Motor neuron (in vitro differentiated cells): ENCODE measurements around the gene SLC17A3. TPM values are rescaled to one million over a fixed set of nuclear protein-coding genes. Genes with fewer than 3 reads are reported as not detected.

Experiments used
- ATAC-seq, 8 experiments: fragments of 200-7000 bp; cut with Tn5 transposase; replicated peaks in 6 of 8; 2 replicates each; pipeline ENCODE4 v1.8.0; 2021; ENCODE audit warnings: mild to moderate bottlenecking in 8 of 8, moderate library complexity in 8 of 8
- H3K27ac ChIP-seq, 2 donors: fragments of 250-450 bp; sonication (Bioruptor Pico); 2 replicates each; pipeline ENCODE4 v1.9.0; 2021; ENCODE audit warnings: antibody characterized with exemption in 2 of 2, mild to moderate bottlenecking in 2 of 2, moderate library complexity in 1 of 2
- H3K4me1 ChIP-seq, 2 donors: fragments of 250-450 bp; sonication (Bioruptor Pico); replicated peaks in 1 of 2; 2 replicates each; pipeline ENCODE4 v1.6.1; 2021; ENCODE audit warnings: antibody characterized with exemption in 2 of 2, mild to moderate bottlenecking in 2 of 2, moderate library complexity in 1 of 2
- H3K4me3 ChIP-seq, 5 donors: fragments of 250-450 bp; sonication (Bioruptor Pico); 2 replicates each; pipeline ENCODE4 v1.9.0; 2021; ENCODE audit warnings: antibody characterized with exemption in 5 of 5, mild to moderate bottlenecking in 5 of 5, moderate library complexity in 4 of 5
- WGBS, 10 experiments: fragments of 450-650 bp; shearing (Covaris generic); methylation state at CpG; one replicate each; pipeline ENCODE4 v1.0.0; 2022; 5-methylcytosine and 5-hydroxymethylcytosine counted together
- in situ Hi-C, 9 experiments: fragments of 400-800 bp; cut with MboI; loops; one replicate each; pipeline ENCODE4 v1.15.0; 2021; ENCODE audit warnings: low sequenced_read_pairs in 9 of 9, low pct_unique_long_range_greater_than_20kb in 2 of 9; ENCODE audit not compliant: unreplicated experiment in 9 of 9
- total RNA-seq, 8 experiments: library from RNA; unstranded; fragments of 300-600 nt; gene quantifications; 2 replicates each; pipeline versions ENCODE4 v1.2.3 to v1.2.4, GENCODE V29; 2022

Gene SLC17A3, protein sequence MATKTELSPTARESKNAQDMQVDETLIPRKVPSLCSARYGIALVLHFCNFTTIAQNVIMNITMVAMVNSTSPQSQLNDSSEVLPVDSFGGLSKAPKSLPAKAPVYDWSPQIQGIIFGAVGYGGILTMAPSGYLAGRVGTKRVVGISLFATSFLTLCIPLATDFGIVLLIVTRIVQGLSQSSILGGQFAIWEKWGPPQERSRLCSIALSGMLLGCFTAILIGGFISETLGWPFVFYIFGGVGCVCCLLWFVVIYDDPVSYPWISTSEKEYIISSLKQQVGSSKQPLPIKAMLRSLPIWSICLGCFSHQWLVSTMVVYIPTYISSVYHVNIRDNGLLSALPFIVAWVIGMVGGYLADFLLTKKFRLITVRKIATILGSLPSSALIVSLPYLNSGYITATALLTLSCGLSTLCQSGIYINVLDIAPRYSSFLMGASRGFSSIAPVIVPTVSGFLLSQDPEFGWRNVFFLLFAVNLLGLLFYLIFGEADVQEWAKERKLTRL
- total RNA-seq = under 1 TPM in 2 of 8 experiments, not detected in 6; 0.40 to 1.00 TPM

DNA sequence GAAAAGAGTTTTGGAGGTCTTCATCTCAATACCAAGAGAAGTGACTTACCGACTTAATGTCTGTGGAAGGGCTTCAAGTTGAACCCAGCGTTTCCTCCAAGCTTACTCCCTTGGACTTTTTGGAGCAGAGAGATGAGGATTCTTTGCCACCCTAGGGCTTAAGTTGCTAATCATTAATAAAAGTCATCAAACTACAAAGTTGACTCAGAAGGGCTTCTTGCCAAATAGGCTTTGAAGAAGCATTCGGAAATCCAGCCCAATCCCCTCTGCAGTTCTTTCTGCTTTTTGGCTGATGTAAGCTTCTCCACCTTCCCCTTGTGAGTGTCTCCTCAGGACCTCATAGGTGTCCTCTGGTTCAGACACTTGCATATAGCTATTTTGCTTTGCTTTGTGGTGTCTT is at the start of gene SLC17A3:
Gene SLC17A3 (minus strand): TSS at position 126 of the 400 bp plus-strand sequence. CDS start 5,856 bp downstream, outside the sequence.
- Histone ChIP-seq H3K27ac (no peak within 1 kb of the TSS), H3K4me1 (no peaks in the 10 kb centered on the region), H3K4me3 (no peak within 1 kb of the TSS)
- ATAC-seq = no peak
- in situ Hi-C loops = no loop called here
- 26 to 100% (median 87%) methylated on average over 1 to 3 of the region's 3 CpGs; no CpG with 5 or more reads in 2 of the 10 experiments for WGBS, 10 experiments

DNA sequence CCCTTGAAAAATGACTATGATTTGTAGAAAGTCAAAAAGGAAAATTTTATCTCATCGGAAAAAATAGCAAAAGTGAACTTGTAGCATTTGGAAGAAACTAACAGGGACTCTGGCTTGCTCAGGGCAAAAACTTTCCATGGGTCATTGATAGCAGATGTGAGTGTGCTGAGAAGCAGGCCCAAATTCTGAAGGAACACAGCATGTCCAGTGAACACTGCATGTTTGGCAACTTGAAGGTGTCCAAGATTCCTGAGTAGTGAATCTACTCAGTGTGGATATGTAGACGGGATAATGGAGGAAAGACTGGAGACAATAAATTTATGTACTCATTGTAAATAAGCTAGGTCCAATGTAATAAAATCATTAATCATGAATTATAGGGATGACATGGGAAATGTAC is 48.3 kb upstream of the SLC17A3 start:
- WGBS, 10 experiments = 0 to 100% (median 90%) methylated on average over 1 to 2 of the region's 2 CpGs; no CpG with 5 or more reads in 1 of the 10 experiments

DNA sequence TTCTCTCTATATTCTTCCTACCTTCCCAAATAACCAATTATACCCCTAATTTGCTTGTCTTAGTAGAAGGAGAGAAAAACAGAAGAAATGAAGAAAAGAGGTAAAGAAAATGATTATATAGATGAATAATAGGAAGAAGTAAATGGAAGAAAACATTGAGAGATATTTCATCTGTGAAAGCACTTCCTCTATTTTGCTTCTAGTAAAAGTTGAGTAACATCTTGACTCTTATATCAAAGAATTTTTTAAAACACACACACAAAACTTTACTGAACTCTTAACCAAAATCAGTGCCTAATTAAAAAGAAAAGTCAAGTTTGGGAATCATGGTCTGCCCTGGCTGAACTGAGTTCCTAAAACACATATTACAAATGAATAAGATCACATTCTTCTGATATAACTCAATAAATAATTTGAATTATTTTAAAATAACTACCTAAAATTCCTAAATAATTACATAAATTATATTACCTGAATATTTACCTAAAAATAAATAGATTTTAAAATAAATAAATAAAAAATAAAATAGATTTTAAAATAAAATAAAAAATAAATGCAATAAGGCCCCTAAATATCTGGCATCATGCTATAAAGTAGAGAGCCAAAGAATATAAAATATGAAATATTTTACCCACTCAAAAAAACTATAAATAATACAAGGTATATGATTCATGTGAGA is 47.6 kb upstream of the SLC17A3 start:
- Histone ChIP-seq H3K4me1 (no peaks in the 10 kb centered on the region), H3K27ac (no peak overlapping the region), H3K4me3 (no peak overlapping the region)
- in situ Hi-C loops = loop anchor here in 1 of 9 experiments (25.0 kb wide), 1 partner anchor 309 kb away; no protein-coding TSS in a partner anchor
- no peak for ATAC-seq

More for the DNA sequence above, 48.3 kb upstream of the SLC17A3 start:
- ATAC-seq = peak in 1 of 8 experiments; percentile 23
- Histone ChIP-seq H3K4me3 (no peak overlapping the region), H3K27ac (no peak overlapping the region), H3K4me1 (no peaks in the 10 kb centered on the region)
- in situ Hi-C loops = loop anchor here in 1 of 9 experiments (25.0 kb wide), 1 partner anchor 310 kb away; no protein-coding TSS in a partner anchor

DNA sequence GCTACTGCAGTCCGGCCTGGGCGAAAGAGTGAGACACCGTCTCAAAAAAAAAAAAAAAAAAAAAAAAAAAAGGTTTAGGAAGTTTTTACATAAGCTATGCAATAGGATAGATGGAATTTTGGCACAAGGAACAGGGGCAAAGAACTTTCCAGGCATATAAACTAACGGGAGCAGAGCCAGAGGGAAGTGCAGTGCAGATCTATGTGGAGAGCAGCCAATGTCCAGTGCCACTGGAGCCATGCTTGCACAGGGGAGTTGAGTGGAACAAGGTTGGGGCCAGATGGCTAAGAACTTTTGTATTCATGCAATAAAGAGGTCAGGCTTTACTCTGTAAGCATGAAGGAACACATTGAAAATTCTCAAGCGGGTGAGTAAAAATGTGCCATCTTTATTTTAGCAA is 45.6 kb upstream of the SLC17A3 start:
- Histone ChIP-seq H3K4me3 (no peak overlapping the region), H3K4me1 (no peaks in the 10 kb centered on the region), H3K27ac (no peak overlapping the region)
- WGBS, 10 experiments = 29 to 100% (median 83%) methylated on average over 1 to 5 of the region's 5 CpGs
- in situ Hi-C loops = loop anchor here in 1 of 9 experiments (25.0 kb wide), 1 partner anchor 307 kb away; no protein-coding TSS in a partner anchor
- ATAC-seq = no peak

DNA sequence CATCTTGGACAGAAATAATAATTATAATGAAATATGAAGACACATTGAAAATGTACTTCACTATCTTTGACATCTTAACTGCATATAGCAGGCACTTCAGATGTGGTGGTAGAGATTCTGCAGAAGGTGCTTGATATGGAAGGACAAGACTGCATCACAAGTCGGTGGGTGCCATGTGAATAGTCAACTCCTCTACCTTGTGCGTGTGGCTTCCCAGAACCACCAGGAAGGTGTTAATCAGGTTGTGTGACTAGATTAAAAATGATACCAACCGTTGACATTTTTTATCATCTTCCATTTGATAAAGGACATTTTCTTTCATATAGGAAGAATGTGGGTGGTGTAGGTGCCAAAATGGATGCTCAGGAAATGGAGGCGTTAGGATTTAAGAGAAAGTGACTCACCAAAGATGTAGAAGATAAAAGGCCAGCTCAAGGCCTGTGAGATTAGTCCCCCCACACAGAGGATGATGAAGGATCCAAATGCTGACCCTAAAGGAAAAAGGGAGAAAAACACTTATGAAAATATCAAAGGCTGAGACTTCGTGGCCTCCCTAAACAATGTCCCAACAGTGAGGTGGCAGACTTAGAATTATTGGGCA is 44.1 kb upstream of the SLC17A3 start:
- no peak overlapping the region for H3K4me3 ChIP-seq
- no peaks in the 10 kb centered on the region for H3K4me1 ChIP-seq
- WGBS, 10 experiments = 21 to 100% (median 84%) methylated on average over 1 to 5 of the region's 5 CpGs
- in situ Hi-C loops = loop anchor here in 1 of 9 experiments (25.0 kb wide), 1 partner anchor 306 kb away; no protein-coding TSS in a partner anchor
- no peak for ATAC-seq
- no peak overlapping the region for H3K27ac ChIP-seq

DNA sequence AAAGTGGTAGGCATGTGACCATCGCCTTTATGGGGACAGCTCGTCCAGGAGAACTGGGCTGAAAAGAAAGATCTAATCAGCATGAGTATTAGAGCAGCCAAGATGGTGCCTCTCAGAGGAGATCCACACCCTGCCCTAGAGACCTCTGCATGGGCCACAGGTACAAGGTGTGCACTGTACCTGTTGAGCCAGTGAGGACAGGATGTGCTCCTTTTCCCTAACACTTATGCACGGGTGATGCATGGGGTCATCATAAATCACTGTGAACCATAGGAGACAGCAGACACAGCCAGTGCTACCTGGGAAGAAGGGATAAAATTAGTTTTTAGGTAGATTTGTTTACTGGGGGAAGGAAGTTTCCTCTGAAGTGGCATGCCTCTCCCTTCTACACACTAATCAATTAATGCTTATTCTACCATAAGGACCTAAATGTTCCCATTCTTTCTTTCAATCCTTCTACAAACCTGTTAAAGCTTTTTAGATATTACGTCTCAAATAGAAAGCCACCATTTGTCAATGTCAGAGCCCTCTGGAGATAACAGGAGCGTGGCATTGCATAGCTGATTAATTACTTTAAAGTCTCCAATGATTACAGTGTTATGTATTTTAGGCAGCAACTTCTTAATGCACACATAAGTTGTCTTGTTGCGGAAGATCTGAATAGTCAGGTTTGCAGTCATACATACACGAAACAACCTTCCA is 42.9 kb upstream of the SLC17A3 start:
- 48 to 100% (median 85%) methylated on average over 1 to 7 of the region's 7 CpGs for WGBS, 10 experiments

DNA sequence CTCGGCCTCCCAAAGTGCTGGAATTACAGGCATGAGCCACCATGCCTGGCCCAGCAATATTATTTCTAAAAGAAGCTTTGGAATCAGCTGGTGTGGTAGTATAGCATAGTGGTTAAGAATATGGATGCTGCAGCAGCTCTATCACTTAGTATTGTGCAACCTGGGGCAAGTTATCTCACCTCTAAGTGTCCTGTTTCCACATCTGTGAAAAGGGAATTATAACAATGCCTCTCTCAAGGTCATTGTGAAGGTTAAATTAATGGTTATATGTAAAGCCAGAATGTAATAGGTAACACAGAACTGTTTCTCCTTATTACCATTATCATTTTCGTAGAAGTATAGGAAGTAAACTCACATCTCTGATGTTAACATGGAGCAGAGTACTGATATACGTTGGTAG is 42.3 kb upstream of the SLC17A3 start:
- no peak overlapping the region for H3K4me3 ChIP-seq
- no peak for ATAC-seq
- no peak overlapping the region for H3K27ac ChIP-seq
- no peaks in the 10 kb centered on the region for H3K4me1 ChIP-seq
- WGBS, 10 experiments = 10 to 100% (median 71%) methylated on average over 1 to 3 of the region's 3 CpGs; no CpG with 5 or more reads in 3 of the 10 experiments
- in situ Hi-C loops = loop anchor here in 1 of 9 experiments (25.0 kb wide), 1 partner anchor 304 kb away; no protein-coding TSS in a partner anchor

More for the DNA sequence above, 42.9 kb upstream of the SLC17A3 start:
- Histone ChIP-seq H3K27ac (no peak overlapping the region), H3K4me1 (no peaks in the 10 kb centered on the region), H3K4me3 (no peak overlapping the region)
- in situ Hi-C loops = loop anchor here in 1 of 9 experiments (25.0 kb wide), 1 partner anchor 305 kb away; no protein-coding TSS in a partner anchor
- no peak for ATAC-seq

DNA sequence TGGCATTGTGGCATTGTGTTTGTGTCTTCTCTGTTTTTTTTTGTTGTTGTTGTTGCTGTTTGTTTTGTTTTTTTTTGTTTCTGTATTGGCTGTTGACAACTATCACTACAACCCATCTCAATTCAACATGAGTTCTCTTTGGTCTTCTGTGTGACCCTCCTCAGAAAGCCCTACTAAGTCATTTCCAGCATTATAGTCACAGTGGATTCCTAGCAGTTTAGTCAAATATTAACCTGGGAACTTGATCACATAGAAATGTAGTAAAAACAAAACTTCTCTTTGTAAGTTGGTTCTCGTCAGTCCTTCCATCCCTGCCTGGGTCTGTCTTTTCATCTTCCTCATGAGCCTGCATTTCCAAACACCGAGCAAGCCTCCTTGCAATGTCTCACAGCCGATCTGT is 39.7 kb upstream of the SLC17A3 start:
- Histone ChIP-seq H3K4me3 (no peak overlapping the region), H3K4me1 (peaks cover 3 to 8% of the 10 kb centered on the region in 2 donors), H3K27ac (no peak overlapping the region)
- 46 to 100% (median 71%) methylated on average over 1 to 3 of the region's 3 CpGs for WGBS, 10 experiments
- in situ Hi-C loops = loop anchor here in 1 of 9 experiments (25.0 kb wide), 1 partner anchor 301 kb away; no protein-coding TSS in a partner anchor
- no peak for ATAC-seq

DNA sequence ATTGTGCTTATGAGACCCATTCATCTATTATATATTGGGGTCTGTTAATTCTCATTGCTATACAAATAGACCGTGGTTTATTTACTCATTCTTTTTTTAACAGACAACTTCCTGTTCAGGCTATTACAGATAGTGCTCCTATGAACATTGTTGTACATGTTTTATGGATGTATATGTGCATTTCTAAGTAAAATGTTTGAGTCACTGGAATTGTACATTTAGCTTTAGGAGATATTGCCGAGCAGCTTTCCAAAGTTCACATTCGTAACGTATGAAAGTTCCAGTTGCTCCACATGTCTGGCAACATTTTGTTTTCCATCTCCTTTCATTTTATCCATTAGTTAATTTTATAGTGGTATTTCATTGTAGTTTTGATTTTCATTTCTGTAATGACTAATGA is 37.3 kb upstream of the SLC17A3 start:
- Histone ChIP-seq H3K4me3 (no peak overlapping the region), H3K27ac (no peak overlapping the region), H3K4me1 (peaks cover 3 to 8% of the 10 kb centered on the region in 2 donors)
- in situ Hi-C loops = loop anchor here in 1 of 9 experiments (25.0 kb wide), 1 partner anchor 299 kb away; no protein-coding TSS in a partner anchor
- ATAC-seq = peak in 3 of 8 experiments; percentile 85 to 92 (median 87)
- 0 to 98% (median 89%) methylated on average over 3 to 4 of the region's 4 CpGs for WGBS, 10 experiments

DNA sequence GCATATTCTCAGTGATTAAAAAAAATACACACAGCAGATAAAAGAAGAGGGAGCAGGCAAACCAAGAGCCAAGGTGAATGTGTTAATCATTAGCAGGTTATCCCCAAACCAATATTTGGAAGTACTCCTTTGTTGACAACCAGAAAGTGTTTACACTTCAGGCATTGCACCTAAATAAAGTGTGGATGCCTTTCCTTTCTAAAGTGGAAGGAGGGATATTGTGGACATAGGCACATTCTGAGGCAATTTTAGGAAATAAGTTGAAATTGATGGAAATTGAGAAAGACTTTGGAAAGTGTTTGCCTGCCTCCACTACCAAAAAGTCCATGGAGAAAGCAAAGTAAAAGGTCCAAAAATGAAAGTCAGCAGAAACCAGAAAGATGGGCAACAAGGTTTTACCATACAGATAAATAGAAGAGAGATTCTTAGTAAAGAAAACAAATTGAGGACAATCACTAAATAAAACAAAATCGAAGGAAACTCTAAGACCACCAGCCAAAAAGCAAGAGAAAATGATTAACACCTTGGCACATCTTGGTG is 33.5 kb upstream of the SLC17A3 start:
- Histone ChIP-seq H3K27ac (no peak overlapping the region), H3K4me3 (no peak overlapping the region), H3K4me1 (peaks cover 3 to 8% of the 10 kb centered on the region in 2 donors)
- 0 to 70% (median 68%) methylated on average over 1 of the region's 1 CpG; no CpG with 5 or more reads in 2 of the 10 experiments for WGBS, 10 experiments
- in situ Hi-C loops = loop anchor here in 1 of 9 experiments (25.0 kb wide), 1 partner anchor 295 kb away; no protein-coding TSS in a partner anchor
- no peak for ATAC-seq

DNA sequence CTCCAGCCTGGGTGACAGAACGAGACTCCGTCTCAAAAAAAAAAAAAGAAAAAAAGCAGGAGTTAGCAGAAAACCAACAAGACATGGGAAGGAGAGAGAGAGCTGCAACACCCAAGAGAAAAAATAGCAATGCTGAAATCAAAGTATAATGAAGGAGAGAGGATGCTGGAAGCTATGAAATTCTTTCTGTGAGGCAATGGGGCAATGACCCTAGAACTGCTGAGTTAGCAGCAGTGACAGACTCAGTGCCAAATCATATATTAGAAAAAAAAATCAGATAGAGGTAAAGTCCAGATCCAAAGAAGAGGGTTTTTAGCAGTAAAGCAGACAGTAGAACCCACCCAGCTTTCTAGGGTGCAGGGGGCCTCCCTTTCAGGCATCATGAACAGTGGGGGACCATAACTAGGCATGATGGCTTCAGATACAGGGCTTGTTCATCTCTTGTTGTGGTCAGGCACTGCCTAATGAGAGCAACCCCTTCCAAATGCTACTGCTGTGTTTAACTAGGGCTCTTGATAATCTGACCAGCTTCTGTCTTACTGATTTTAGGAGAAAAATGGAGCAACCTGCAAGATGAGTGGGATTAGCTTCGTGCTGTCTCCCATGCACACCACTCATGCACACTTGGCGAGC is 29.5 kb upstream of the SLC17A3 start:
- ATAC-seq = no peak
- H3K4me1 ChIP-seq = no peaks in the 10 kb centered on the region
- in situ Hi-C loops = loop anchor here in 1 of 9 experiments (25.0 kb wide), 1 partner anchor 291 kb away; no protein-coding TSS in a partner anchor
- no peak overlapping the region for H3K27ac ChIP-seq
- H3K4me3 ChIP-seq = no peak overlapping the region
- WGBS, 10 experiments = 58 to 100% (median 92%) methylated on average over 1 to 4 of the region's 4 CpGs; no CpG with 5 or more reads in 3 of the 10 experiments
